NCI-H1417 (cell line): ENCODE results near the gene FAM168A.

ENCODE experiments used
- DNase-seq, 3 experiments: peaks; one replicate each; lab custom pipeline; 2025; lab: John Stamatoyannopoulos, UW

FAM168A gene

GRCh38 chr11:73597956-73598718, at the start of gene FAM168A:
Gene FAM168A, minus strand, starts transcription at chr11:73598112. Its CDS starts 129,638 bp downstream, at chr11:73468474.
- DNase-seq = peak; percentile 95 to 100 (median 99)

- DNase-seq = peak; percentile 94 to 99 (median 98)
These were observed 49.7 kb upstream of the FAM168A start for GRCh38 chr11:73647459-73648100.

DNA sequence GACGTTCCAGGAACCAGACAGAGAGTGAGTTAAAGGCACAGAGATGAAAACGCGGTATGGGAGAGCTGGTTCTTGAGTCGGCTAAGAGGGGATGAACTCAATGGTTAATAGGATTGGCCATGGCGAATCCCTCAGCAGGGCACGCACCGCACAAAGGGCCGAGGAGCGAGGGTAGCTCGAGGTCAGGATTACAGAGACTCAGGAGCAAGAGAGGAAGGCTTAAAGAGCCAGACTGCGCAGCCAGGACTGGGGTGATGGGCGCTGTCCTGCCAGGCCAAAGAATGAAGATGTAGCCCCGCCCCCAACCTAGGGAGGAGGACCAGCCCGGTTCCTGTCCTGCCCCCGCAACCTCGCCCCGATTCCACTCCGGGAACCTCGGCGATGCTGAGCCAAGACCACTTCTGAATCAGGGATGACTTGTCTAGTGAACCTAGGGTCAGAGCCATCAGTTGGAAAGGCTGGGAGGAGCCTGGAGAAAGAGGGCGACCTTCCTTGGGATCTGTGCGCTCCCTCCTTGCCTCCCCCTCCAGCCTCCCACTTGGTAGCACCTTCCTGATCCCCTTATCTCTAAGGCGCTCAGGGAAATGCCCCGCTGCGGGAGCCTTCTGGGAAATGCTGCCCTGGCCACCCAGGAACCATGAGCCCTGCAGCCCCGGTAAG, 48.2 kb upstream of the FAM168A start, which contains the start of gene PLEKHB1:
Gene PLEKHB1, plus strand, starts transcription at position 610 of the 660 bp plus-strand sequence. Its CDS starts 28 bp downstream, at position 638.
- no peak for DNase-seq

GRCh38 chr11:73645121-73645969, 47.4 kb upstream of the FAM168A start:
- no peak for DNase-seq

DNA sequence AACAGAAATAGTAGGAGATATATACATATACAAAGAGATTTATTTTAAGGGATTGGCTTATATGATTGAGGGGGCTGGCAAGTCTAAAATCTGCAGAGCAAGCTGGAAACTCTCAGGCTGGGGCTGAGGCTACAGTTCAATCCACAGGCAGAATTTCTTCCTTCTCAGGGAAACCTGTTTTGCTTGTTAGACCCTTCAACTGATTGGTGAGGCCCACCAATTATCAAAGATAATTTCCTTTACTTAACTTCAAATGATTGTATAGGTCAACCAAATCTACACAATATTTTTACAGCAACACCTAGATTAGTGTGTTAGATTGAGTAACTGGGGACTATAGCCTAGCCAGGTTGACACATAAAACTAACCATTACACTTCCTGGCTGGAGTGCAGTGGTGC, 43.8 kb upstream of the FAM168A start:
- DNase-seq = no peak

GRCh38 chr11:73640592-73640991, 42.7 kb upstream of the FAM168A start:
- DNase-seq = no peak

GRCh38 chr11:73637012-73637411, 39.1 kb upstream of the FAM168A start:
- DNase-seq = peak in 1 of 3 experiments; percentile 14

- no peak for DNase-seq
These were observed 38.3 kb upstream of the FAM168A start for GRCh38 chr11:73636249-73636648.

GRCh38 chr11:73635721-73636120, 37.8 kb upstream of the FAM168A start:
- no peak for DNase-seq

- DNase-seq = no peak
These were observed 36.1 kb upstream of the FAM168A start for GRCh38 chr11:73633999-73634398.

GRCh38 chr11:73632996-73633395, 35.1 kb upstream of the FAM168A start:
- DNase-seq = no peak

GRCh38 chr11:73629907-73630306, 32.0 kb upstream of the FAM168A start:
- no peak for DNase-seq

DNA sequence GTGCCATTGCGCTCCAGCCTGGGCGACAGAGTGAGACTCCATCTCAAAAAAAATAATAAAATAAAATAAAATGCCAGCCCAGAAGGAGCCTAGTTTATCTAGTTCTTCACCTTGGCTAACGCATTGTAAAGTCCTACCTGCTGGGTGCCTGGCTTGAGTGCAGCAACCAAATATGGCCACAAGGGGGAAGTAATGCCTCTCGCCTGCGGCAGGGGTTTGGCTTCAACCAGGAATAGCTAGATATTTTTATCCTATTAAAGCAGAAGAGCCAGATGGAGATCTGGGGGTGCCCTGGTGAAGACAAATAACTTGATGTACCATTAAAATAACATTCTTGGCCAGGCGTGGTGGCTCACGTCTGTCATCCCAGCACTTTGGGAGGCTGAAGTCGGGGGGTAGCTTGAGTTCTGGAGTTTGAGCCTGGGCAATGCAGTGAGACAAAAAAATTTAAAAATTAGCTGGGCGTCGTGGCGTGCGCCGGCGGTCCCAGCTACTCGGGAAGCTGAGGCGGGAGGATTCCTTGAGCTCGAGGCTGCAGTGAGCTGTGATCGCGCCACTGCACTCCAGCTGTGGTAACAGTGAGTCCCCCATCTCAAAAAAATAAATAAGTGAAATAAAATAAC, 27.9 kb upstream of the FAM168A start:
- DNase-seq = peak; percentile 68 to 88 (median 79)

DNA sequence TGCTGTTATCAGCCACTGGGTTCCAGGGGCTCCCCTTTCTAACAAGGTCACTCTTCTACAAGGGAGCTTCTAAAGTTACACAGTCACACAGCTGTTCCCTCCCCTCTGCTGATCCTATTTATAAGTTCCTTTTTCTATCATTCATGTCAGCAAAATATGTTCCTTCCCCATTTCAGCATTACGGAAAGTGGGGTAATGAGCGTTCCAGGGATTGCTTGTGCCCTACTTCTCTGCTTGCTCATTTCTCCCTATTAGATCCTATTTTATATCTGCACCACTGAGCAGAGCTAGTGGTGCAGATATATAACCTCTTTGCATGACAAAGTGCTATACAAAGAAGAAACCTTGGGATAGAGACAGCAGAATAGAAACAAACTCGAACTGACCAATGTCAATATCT, 25.8 kb upstream of the FAM168A start:
- no peak for DNase-seq

GRCh38 chr11:73622926-73623593, 25.1 kb upstream of the FAM168A start:
- no peak for DNase-seq

GRCh38 chr11:73614591-73614990, 16.7 kb upstream of the FAM168A start:
- DNase-seq = no peak

GRCh38 chr11:73612601-73613140, 14.8 kb upstream of the FAM168A start:
- DNase-seq = no peak

DNA sequence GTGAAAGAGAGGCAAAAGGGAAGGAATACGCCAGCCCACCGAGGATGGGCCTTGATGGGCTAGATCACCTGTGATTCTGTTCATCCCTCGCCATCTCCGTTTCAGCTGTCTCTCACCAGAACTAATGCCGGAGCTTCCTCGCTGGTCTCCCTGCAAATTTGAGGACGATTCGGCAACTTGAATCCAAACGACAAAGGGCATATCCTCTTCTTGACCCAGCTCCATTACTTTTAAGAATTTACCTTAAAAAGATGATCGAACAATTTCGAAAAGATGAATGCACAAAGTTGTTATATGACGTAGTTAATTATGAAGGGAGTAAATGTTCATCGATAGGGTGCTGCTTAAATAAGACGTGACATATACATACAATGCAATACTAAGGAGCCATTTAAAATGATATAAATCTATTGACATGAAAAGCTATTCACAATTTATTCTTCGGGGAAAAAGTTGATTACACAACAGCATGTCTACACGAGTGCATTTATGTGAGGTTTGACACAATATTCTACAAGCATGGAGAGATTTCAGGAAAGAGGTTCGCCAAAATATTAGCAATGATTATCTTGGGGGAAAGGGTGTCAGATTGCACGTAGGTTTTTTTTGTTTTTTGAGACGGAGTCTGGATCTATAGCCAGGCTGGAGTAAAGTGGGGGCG, 937 bp upstream of the FAM168A start:
- no peak for DNase-seq

- peak in 1 of 3 experiments; percentile 50 for DNase-seq
These were observed 466 bp downstream of the FAM168A start for GRCh38 chr11:73597336-73597955.
